IPS-18c (cell line): ENCODE results near the gene CDKN1C.

ENCODE experiments used
- H3K4me3 ChIP-seq: 2 replicates; pipeline ENCODE4 v1.7.0; 2013; ENCODE audit warnings: low read depth, mild to moderate bottlenecking, low read length, moderate library complexity; ENCODE audit not compliant: insufficient read depth
- H3K9me3 ChIP-seq: one replicate; pipeline ENCODE4 v1.6.1; 2013; ENCODE audit warnings: mild to moderate bottlenecking, low read length, moderate library complexity; ENCODE audit not compliant: control insufficient read depth, insufficient read depth

CDKN1C gene

GRCh38 chr11:2846470-2846869 is 39.1 kb downstream of the CDKN1C start:
- no peaks in the 10 kb centered on the region for H3K9me3 ChIP-seq
- no peak overlapping the region for H3K4me3 ChIP-seq

DNA sequence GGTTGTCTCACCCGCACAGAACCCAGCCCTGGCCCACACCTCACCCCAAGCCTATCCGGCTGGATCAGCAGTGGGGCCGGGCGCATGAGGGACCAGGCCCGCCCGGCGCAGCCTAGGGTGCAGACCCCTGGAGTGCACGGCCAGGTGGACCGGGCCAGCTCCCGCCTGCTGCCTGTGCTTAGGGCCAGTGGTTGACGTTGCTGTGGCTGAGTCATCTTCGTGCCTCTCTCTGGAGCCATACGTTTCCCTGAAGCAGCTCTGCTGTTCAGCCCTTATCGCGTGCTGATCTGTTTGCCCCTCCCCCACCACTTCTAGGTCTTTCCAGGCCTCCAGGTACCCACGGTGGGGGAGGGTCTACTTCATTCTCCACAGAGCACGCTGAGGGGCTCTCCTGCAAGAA is 39.5 kb downstream of the CDKN1C start:
- no peaks in the 10 kb centered on the region for H3K9me3 ChIP-seq
- H3K4me3 ChIP-seq, result no peak overlapping the region

- H3K4me3 ChIP-seq, result no peak overlapping the region
Measured at GRCh38 chr11:2844996-2845395, 40.6 kb downstream of the CDKN1C start.

DNA sequence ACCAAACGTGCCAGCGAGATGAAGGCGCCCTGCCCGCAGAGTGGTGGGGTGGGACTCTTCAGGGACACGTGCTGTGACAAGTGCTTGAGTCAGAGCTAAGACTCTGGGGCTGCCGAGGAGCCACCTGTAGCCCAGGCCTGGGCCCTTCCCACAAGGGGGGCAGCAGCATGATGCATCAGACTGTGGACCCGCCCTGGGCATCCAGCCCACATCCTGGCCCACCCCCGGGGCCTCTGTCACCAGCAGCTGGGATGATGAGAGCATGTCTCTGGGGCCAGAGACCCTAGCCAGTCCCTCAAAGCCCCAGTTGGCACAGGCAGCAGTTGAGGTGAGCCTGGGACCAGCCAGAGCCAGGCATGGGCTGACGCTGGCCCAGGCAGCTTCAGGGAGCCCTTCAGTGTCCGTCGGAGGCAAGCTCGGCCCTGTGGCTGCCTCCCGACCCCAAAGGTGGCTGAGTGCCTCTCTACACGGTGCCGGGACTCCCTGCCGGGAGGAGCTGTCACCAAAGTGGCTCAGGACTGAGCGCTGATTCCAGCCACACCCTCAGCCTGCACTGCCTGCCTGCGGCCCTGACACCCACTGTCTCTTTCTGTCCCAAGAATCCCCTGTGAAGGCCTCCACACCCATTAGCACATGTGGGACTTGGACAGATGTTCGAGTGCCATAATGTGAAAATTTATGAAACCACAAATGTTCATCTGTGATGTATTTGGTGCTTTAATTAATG is 41.3 kb downstream of the CDKN1C start:
- Histone ChIP-seq H3K9me3 (no peaks in the 10 kb centered on the region), H3K4me3 (no peak overlapping the region)

More at GRCh38 chr11:2844996-2845395, 40.6 kb downstream of the CDKN1C start:
- H3K9me3 ChIP-seq, result no peaks in the 10 kb centered on the region

- H3K4me3 ChIP-seq, result no peak overlapping the region
- H3K9me3 ChIP-seq, result no peaks in the 10 kb centered on the region
Measured at GRCh38 chr11:2843551-2843950, 42.0 kb downstream of the CDKN1C start.

DNA sequence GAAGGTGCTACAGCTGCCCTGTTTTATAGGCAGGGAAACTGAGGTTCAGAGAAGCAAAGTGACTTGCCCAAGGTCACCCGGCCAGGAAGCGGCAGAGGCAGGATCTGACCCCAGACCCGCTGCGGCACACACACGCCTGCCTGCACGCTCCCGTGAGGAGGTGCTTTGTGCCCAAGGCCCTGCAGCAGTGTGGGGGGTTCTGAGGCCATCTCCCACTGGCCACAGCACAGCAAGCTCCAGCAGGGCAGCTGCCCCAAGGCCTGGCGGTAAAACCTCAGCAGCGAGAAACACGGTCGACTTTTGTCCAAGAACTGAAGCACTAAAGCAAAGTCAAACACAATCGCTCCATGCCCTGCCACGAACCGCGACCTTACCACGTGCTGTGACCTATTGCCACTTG is 42.7 kb downstream of the CDKN1C start:
- Histone ChIP-seq H3K4me3 (no peak overlapping the region), H3K9me3 (no peaks in the 10 kb centered on the region)

GRCh38 chr11:2841411-2842190 is 44.0 kb downstream of the CDKN1C start:
- Histone ChIP-seq H3K4me3 (no peak overlapping the region), H3K9me3 (no peaks in the 10 kb centered on the region)

GRCh38 chr11:2839395-2839943 is 46.1 kb downstream of the CDKN1C start:
- no peak overlapping the region for H3K4me3 ChIP-seq

DNA sequence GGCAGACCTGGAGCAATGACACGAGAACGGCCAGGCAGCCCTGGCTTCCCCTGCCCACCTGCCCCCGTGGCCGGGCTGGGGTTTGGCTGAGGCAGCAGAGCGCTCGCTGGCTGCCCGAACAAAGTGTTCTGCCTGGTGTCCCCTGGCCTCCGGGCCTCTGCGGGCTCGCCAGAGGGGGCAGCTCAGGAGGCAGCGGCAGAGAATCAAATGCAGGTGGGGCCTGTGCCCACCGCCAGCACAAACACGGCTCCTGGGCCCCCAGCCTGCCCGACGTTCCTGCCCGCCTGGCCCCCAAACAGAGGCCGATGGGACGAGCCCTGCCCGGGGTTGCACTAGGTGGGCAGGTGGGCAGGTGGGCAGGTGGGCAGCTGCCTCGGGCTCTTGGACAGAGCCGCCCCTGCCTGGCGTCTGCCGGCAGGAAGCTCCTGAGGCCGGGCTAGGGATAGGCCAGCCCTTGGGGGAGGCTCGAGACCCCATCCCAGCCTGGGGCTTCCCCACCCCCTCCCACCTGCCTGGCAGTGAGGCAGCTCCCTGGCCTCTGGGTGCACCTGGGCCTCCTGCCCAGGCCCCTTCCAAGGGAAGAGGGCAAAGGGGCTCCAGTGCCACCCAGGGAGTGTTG is 46.8 kb downstream of the CDKN1C start:
- no peak overlapping the region for H3K4me3 ChIP-seq
- H3K9me3 ChIP-seq, result no peaks in the 10 kb centered on the region

More at GRCh38 chr11:2839395-2839943, 46.1 kb downstream of the CDKN1C start:
- no peaks in the 10 kb centered on the region for H3K9me3 ChIP-seq

GRCh38 chr11:2838091-2838490 is 47.5 kb downstream of the CDKN1C start:
- Histone ChIP-seq H3K4me3 (no peak overlapping the region), H3K9me3 (no peaks in the 10 kb centered on the region)

- Histone ChIP-seq H3K4me3 (no peak overlapping the region), H3K9me3 (no peaks in the 10 kb centered on the region)
Measured at GRCh38 chr11:2837651-2838050, 47.9 kb downstream of the CDKN1C start.

- Histone ChIP-seq H3K4me3 (no peak overlapping the region), H3K9me3 (no peaks in the 10 kb centered on the region)
Measured at GRCh38 chr11:2837096-2837601, 48.4 kb downstream of the CDKN1C start.

- H3K9me3 ChIP-seq, result no peaks in the 10 kb centered on the region
- no peak overlapping the region for H3K4me3 ChIP-seq
Measured at GRCh38 chr11:2836315-2837095, 49.1 kb downstream of the CDKN1C start.

- Histone ChIP-seq H3K4me3 (no peak overlapping the region), H3K9me3 (no peaks in the 10 kb centered on the region)
Measured at GRCh38 chr11:2835751-2836150, 49.8 kb downstream of the CDKN1C start.

DNA sequence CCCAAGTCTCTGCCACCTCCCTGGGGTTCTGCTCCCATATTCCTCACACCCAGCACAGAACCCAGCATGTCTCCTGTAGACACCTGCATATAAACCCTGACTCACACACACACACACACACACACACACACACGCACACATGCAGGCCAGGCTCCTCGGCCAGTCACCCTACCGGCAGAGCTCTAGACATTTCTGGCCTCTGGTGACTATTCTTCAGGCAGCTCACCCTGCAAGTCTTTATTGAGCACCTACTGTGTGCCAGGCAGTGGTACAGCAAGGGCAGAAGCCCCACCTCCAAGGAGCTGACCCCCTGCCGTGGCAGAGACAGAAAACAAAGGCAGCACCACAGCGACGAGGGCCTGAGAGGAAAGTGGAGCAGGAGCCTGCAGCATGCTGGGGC is 50.3 kb downstream of the CDKN1C start:
- H3K4me3 ChIP-seq, result no peak overlapping the region

DNA sequence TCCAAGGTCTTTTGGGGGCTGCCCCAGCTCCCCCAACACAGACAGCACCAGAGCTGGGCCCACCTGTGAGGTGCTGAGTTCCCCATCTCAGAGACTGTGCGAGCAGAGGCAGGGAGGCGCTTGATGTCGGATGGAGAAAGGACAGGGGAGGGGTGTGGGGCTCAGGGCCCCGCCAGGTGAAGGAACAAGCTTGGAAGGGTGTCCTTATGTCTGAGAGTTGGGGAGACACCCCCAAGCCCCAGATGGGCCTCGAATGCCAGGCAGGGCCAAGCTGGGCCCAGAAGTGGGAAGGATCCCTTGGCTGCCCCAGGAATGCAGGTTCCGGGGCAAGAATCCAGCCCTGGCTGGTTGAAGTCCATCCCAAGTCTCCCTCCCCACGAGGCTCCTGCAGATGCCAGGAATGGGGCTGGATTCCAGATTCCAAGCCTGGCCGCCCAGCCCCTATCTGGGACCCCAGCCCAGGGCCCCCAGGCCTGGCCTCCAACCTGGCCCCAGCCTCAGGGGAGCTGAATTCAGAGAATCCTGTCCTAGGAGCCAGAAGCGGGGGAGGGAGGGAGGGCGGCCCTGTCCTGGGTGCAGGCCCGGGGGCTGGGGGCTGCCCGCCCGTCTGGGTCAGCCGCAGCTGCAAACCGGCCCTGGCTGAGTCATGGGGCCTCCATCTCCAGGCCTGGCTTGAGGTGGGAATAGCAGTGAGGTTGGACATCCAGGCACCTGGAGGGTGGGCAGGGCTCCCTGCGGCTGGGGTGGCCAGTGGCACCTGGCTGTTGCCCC is 50.9 kb downstream of the CDKN1C start:
- H3K4me3 ChIP-seq, result no peak overlapping the region
- H3K9me3 ChIP-seq, result no peaks in the 10 kb centered on the region

More for the DNA sequence above, 50.3 kb downstream of the CDKN1C start:
- no peaks in the 10 kb centered on the region for H3K9me3 ChIP-seq
